Trophoblast cell (in vitro differentiated cells and primary cell): ENCODE measurements around the gene MYH14.

Source experiments
- DNase-seq, 2 donors: peaks; one replicate each; pipeline ENCODE4 v3.0.0-alpha.2; 2016
- H2AFZ ChIP-seq: 2 replicates; pipeline ENCODE4 v1.6.1; 2013; ENCODE audit warnings: low read length, moderate library complexity, mild to moderate bottlenecking; ENCODE audit not compliant: insufficient read depth, poor library complexity
- H2AK5ac ChIP-seq: 2 replicates; pipeline ENCODE4 v1.6.1; 2013; ENCODE audit warnings: mild to moderate bottlenecking, low read length
- H2BK120ac ChIP-seq: 2 replicates; pipeline ENCODE4 v1.6.1; 2013; ENCODE audit warnings: low read length, mild to moderate bottlenecking, moderate library complexity; ENCODE audit not compliant: insufficient read depth, poor library complexity
- H2BK12ac ChIP-seq: 2 replicates; pipeline ENCODE4 v1.6.1; 2013; ENCODE audit warnings: mild to moderate bottlenecking, low read length, moderate library complexity
- H2BK5ac ChIP-seq: 2 replicates; pipeline ENCODE4 v1.6.1; 2013; ENCODE audit warnings: low read length, low read depth, moderate library complexity, mild to moderate bottlenecking; ENCODE audit not compliant: poor library complexity
- H3K14ac ChIP-seq: 2 replicates; pipeline ENCODE4 v1.6.1; 2013; ENCODE audit warnings: mild to moderate bottlenecking, low read length
- H3K18ac ChIP-seq: 2 replicates; pipeline ENCODE4 v1.6.1; 2013; ENCODE audit warnings: mild to moderate bottlenecking, low read length
- H3K23ac ChIP-seq: 2 replicates; pipeline ENCODE4 v1.6.1; 2013; ENCODE audit warnings: low read length
- H3K27ac ChIP-seq: 2 replicates; pipeline ENCODE4 v1.5.1; 2013; ENCODE audit warnings: low read depth, mild to moderate bottlenecking, inconsistent platforms, low read length, moderate library complexity
- H3K27me3 ChIP-seq: 2 replicates; pipeline ENCODE4 v1.6.1; 2013; ENCODE audit warnings: inconsistent platforms, mild to moderate bottlenecking, low read length, moderate library complexity; ENCODE audit not compliant: insufficient read depth
- H3K36me3 ChIP-seq, 2 experiments: 1 replicate in 1 of 2; 2 replicates in 1 of 2; pipeline ENCODE4 v1.6.1; 2013; ENCODE audit warnings: low read length in 2 of 2, mild to moderate bottlenecking in 2 of 2, moderate library complexity in 1 of 2; ENCODE audit not compliant: insufficient read depth in 2 of 2, control insufficient read depth in 1 of 2
- H3K4ac ChIP-seq: 2 replicates; pipeline ENCODE4 v1.6.1; 2013; ENCODE audit warnings: low read depth, mild to moderate bottlenecking, low read length, moderate library complexity
- H3K4me1 ChIP-seq, 2 experiments: 1 replicate in 1 of 2; 2 replicates in 1 of 2; pipeline ENCODE4 v1.6.1; 2013; ENCODE audit warnings: low read length in 2 of 2, mild to moderate bottlenecking in 2 of 2, moderate library complexity in 1 of 2; ENCODE audit not compliant: insufficient read depth in 2 of 2, control insufficient read depth in 1 of 2
- H3K4me2 ChIP-seq: 2 replicates; pipeline ENCODE4 v1.6.1; 2013; ENCODE audit warnings: inconsistent platforms, mild to moderate bottlenecking, low read length, moderate library complexity
- H3K4me3 ChIP-seq: 2 replicates; pipeline ENCODE4 v1.5.1; 2013; ENCODE audit warnings: mild to moderate bottlenecking, low read depth, low read length, inconsistent platforms
- H3K79me1 ChIP-seq: one replicate; pipeline ENCODE4 v1.6.1; 2013; ENCODE audit warnings: low read length
- H3K79me2 ChIP-seq: 2 replicates; pipeline ENCODE4 v1.6.1; 2013; ENCODE audit warnings: low read length, mild to moderate bottlenecking; ENCODE audit not compliant: control insufficient read depth, insufficient read depth, poor library complexity
- H3K9ac ChIP-seq: 2 replicates; pipeline ENCODE4 v1.6.1; 2013; ENCODE audit warnings: mild to moderate bottlenecking, low read length
- H3K9me3 ChIP-seq: 2 replicates; pipeline ENCODE4 v1.6.1; 2013; ENCODE audit warnings: low read depth, mild to moderate bottlenecking, control low read depth, inconsistent platforms, low read length; ENCODE audit not compliant: insufficient read depth
- H4K12ac ChIP-seq: 2 replicates; pipeline ENCODE4 v1.6.1; 2013; ENCODE audit warnings: low read depth, mild to moderate bottlenecking, low read length, moderate library complexity
- H4K8ac ChIP-seq: 2 replicates; pipeline ENCODE4 v1.6.1; 2013; ENCODE audit warnings: low read depth, mild to moderate bottlenecking, low read length, moderate library complexity
- H4K91ac ChIP-seq: one replicate; pipeline ENCODE4 v1.6.1; 2013; ENCODE audit warnings: low read depth, mild to moderate bottlenecking, low read length, moderate library complexity
- WGBS: extraction: QIAGEN DNeasy Blood & Tissue Kit; methylation state at CpG from one replicate; pipeline ENCODE4 v1.1.7; 2013; ENCODE audit warnings: missing lambda C conversion rate; ENCODE audit not compliant: insufficient read length, insufficient coverage; ENCODE audit errors: extremely low coverage; 5-methylcytosine and 5-hydroxymethylcytosine counted together

MYH14 gene

GRCh38 chr19:50191216-50191615 is 12.2 kb upstream of the MYH14 start:
- no CpG with 5 or more reads among the region's 4 CpGs for WGBS

GRCh38 chr19:50192463-50193211 is 10.8 kb upstream of the MYH14 start:
- no peaks in the 10 kb centered on the region for H3K79me2 ChIP-seq
- H2BK120ac ChIP-seq, result no peak overlapping the region
- H3K14ac ChIP-seq, result no peak overlapping the region
- no peak overlapping the region for H2BK12ac ChIP-seq
- H2BK5ac ChIP-seq, result no peak overlapping the region
- H3K79me1 ChIP-seq, result no peaks in the 10 kb centered on the region
- H3K4me1 ChIP-seq, result no peaks in the 10 kb centered on the region
- peaks cover 5% of the 10 kb centered on the region for H3K9me3 ChIP-seq
- no peak overlapping the region for H3K23ac ChIP-seq
- DNase-seq, result no peak
- H3K4ac ChIP-seq, result no peak overlapping the region
- no peak overlapping the region for H4K8ac ChIP-seq
- H3K4me2 ChIP-seq, result no peak overlapping the region
- H2AFZ ChIP-seq, result no peak overlapping the region
- H3K18ac ChIP-seq, result no peak overlapping the region
- no CpG with 5 or more reads among the region's 13 CpGs for WGBS
- no peak overlapping the region for H3K27ac ChIP-seq
- H3K9ac ChIP-seq, result no peak overlapping the region
- no peak overlapping the region for H3K4me3 ChIP-seq
- no peaks in the 10 kb centered on the region for H3K36me3 ChIP-seq
- H4K12ac ChIP-seq, result no peak overlapping the region
- no peak overlapping the region for H4K91ac ChIP-seq
- no peak overlapping the region for H2AK5ac ChIP-seq
- H3K27me3 ChIP-seq, result no peaks in the 10 kb centered on the region

More at GRCh38 chr19:50191216-50191615, 12.2 kb upstream of the MYH14 start:
- Histone ChIP-seq H3K79me2 (no peaks in the 10 kb centered on the region), H2AFZ (no peak overlapping the region), H3K27ac (no peak overlapping the region), H3K4ac (no peak overlapping the region), H4K8ac (no peak overlapping the region), H4K91ac (no peak overlapping the region), H3K18ac (no peak overlapping the region), H4K12ac (no peak overlapping the region), H3K14ac (no peak overlapping the region), H3K9ac (no peak overlapping the region), H2BK12ac (no peak overlapping the region), H3K9me3 (peaks cover 5% of the 10 kb centered on the region), H3K4me1 (no peaks in the 10 kb centered on the region), H2BK120ac (no peak overlapping the region), H3K27me3 (no peaks in the 10 kb centered on the region), H3K4me3 (no peak overlapping the region), H3K36me3 (no peaks in the 10 kb centered on the region), H3K4me2 (no peak overlapping the region), H3K79me1 (no peaks in the 10 kb centered on the region), H2AK5ac (no peak overlapping the region), H3K23ac (no peak overlapping the region), H2BK5ac (no peak overlapping the region)
- DNase-seq, result no peak

GRCh38 chr19:50195224-50195623 is 8.2 kb upstream of the MYH14 start:
- no peak overlapping the region for H3K4me2 ChIP-seq
- no peak overlapping the region for H3K14ac ChIP-seq
- no peak for DNase-seq
- peaks cover 5% of the 10 kb centered on the region for H3K9me3 ChIP-seq
- H2BK5ac ChIP-seq, result no peak overlapping the region
- H3K27ac ChIP-seq, result no peak overlapping the region
- H2BK12ac ChIP-seq, result no peak overlapping the region
- H3K9ac ChIP-seq, result no peak overlapping the region
- no CpG with 5 or more reads among the region's 5 CpGs for WGBS
- no peak overlapping the region for H2AFZ ChIP-seq
- H4K12ac ChIP-seq, result no peak overlapping the region
- H2BK120ac ChIP-seq, result no peak overlapping the region
- no peaks in the 10 kb centered on the region for H3K4me1 ChIP-seq
- H3K4ac ChIP-seq, result no peak overlapping the region
- no peak overlapping the region for H4K8ac ChIP-seq
- H3K79me2 ChIP-seq, result no peaks in the 10 kb centered on the region
- H3K18ac ChIP-seq, result no peak overlapping the region
- no peaks in the 10 kb centered on the region for H3K27me3 ChIP-seq
- no peaks in the 10 kb centered on the region for H3K36me3 ChIP-seq
- no peaks in the 10 kb centered on the region for H3K79me1 ChIP-seq
- no peak overlapping the region for H4K91ac ChIP-seq
- H3K4me3 ChIP-seq, result no peak overlapping the region
- H3K23ac ChIP-seq, result peak overlapping the region; percentile 25
- no peak overlapping the region for H2AK5ac ChIP-seq

GRCh38 chr19:50196322-50196932 is 7.0 kb upstream of the MYH14 start:
- no peaks in the 10 kb centered on the region for H3K4me1 ChIP-seq
- no peak overlapping the region for H3K27ac ChIP-seq
- H2AFZ ChIP-seq, result no peak overlapping the region
- no peak overlapping the region for H4K91ac ChIP-seq
- no peaks in the 10 kb centered on the region for H3K27me3 ChIP-seq
- H2BK12ac ChIP-seq, result no peak overlapping the region
- WGBS, result no CpG with 5 or more reads among the region's 4 CpGs
- no peaks in the 10 kb centered on the region for H3K36me3 ChIP-seq
- H4K8ac ChIP-seq, result no peak overlapping the region
- DNase-seq, result no peak
- H3K79me2 ChIP-seq, result no peaks in the 10 kb centered on the region
- no peak overlapping the region for H3K4me3 ChIP-seq
- no peak overlapping the region for H2BK5ac ChIP-seq
- no peak overlapping the region for H2AK5ac ChIP-seq
- H3K14ac ChIP-seq, result no peak overlapping the region
- no peak overlapping the region for H3K4ac ChIP-seq
- peaks cover 5% of the 10 kb centered on the region for H3K9me3 ChIP-seq
- no peak overlapping the region for H3K18ac ChIP-seq
- H3K4me2 ChIP-seq, result no peak overlapping the region
- H2BK120ac ChIP-seq, result no peak overlapping the region
- H3K79me1 ChIP-seq, result no peaks in the 10 kb centered on the region
- H4K12ac ChIP-seq, result no peak overlapping the region
- H3K9ac ChIP-seq, result no peak overlapping the region
- H3K23ac ChIP-seq, result no peak overlapping the region
